Dendritic cell treated with granulocyte-macrophage colony-stimulating factor and Interleukin-4, amounts not matched to agents 40 ng/mL and 50 ng/mL, for 4 days (primary cell): ENCODE results near the gene LAMB2.

ENCODE experiments used
- H3K27ac Mint-ChIP-seq: one replicate; pipeline ENCODE4 v1.8.0; 2022; ENCODE audit warnings: mild to moderate bottlenecking, mixed read lengths
- H3K27me3 Mint-ChIP-seq: one replicate; pipeline ENCODE4 v1.8.0; 2022; ENCODE audit warnings: mild to moderate bottlenecking, mixed read lengths
- H3K36me3 Mint-ChIP-seq: one replicate; pipeline ENCODE4 v1.8.0; 2022; ENCODE audit warnings: low read depth, mixed read lengths
- H3K4me1 Mint-ChIP-seq: one replicate; pipeline ENCODE4 v1.8.0; 2022; ENCODE audit warnings: low read depth, mixed read lengths
- H3K4me3 Mint-ChIP-seq: one replicate; pipeline ENCODE4 v1.8.0; 2022; ENCODE audit warnings: mild to moderate bottlenecking, moderate library complexity, mixed read lengths
- H3K9me3 Mint-ChIP-seq: one replicate; pipeline ENCODE4 v1.8.0; 2022; ENCODE audit warnings: mixed read lengths
- intact Hi-C: fragments of 100-400 bp; cut with micrococcal nuclease; formaldehyde crosslinking; loops from one replicate; pipeline ENCODE4 v1.15.0; 2022

Gene LAMB2

DNA sequence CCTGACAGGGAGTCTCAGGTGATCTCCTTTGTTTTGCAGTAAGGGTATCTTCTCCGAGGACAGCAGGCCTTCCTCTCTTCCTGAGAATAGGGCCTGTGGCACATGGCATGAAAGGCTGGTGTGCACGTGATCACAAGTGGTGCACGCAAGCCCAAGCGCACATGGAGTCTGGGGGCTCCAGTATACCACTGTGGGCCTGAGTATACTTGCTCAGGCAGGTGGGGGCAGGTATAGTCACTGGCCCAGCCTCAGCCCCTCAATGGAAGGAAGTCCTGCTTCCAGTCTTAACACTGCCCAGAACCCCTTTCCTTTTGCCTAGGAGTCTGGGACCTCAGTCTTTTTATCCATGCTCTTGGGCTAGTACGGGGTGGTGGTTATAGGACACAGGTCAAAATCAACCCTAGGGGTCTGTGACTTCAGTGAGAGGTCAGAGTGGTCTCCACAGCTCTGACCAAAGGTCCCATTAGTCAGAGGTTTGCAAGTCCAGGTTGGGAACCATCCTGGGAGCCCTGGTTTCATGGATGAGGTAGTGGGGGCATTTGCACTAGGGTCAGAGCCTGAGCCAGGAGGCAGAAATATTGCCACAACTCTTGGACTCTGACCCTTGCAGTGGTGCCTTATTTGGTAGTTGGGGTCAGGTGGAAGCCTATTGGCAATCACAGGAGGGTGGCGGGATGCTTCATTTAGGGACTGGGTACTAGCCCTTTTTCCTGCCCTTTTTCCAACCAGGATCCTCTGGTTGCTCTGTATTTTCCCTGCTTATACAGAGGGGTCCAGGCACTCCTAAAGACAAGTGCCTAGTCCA is 34.1 kb upstream of the LAMB2 start:
- Mint-ChIP-seq H3K27ac (peak overlapping the region; percentile 95), H3K9me3 (no peaks in the 10 kb centered on the region), H3K36me3 (peaks cover 38% of the 10 kb centered on the region), H3K27me3 (peaks cover 7% of the 10 kb centered on the region), H3K4me3 (peak overlapping the region; percentile 74), H3K4me1 (peaks cover 43% of the 10 kb centered on the region)
- intact Hi-C loops, result no loop called here

DNA sequence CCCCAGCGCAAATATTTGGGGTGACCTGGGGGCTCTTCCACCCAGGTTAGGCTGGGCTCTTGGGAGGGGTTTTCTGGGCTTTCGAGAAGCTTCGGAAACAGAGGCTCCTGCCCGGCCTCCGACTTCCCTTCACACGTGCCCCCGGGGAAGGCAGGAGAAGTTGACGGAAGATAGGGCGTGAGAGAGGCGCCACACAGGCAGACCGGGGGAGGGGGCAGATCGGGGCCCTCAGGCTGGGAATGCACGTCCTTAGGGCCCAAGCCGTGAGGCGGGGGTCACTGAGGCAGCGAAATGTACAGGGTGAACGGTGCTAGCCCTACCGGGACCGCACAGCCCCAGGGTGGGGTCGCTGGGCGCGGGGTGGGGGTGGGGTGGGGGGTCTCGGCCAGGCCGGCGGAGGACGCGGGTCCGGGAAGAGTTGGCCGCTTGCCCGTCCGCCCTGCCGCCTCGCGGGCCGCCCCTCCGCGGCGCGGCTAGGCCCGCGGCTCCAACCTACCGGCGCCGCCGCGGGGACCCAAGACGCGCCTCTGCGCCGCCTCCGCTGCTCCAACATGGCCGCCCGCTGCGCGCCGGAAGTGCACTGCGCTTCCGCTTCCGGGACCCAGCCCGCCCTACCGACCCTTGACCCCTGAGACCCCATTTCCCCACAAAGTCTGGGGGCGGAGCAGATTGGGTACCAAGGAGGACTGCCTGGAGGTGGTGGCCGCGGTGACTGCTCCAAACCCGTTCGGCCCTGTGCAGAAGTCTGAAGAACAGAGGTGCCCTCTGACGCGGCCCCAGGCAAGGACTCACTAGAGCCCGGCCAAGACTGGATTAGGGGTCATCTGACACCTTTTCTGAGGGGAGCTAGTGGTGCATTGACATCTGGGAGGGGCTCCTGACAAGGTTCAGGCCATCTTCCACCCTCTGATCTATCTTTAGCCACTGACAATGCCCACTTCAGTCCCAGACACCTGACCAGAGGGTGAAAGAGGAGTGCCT is 33.2 kb upstream of the LAMB2 start, which contains the start of gene CCDC71:
Gene CCDC71, minus strand, starts transcription at position 561 of the 981 bp plus-strand sequence. CDS start 2,123 bp downstream, outside the sequence.
- H3K27ac Mint-ChIP-seq, result peak within 1 kb of the TSS; percentile 95
- H3K4me1 Mint-ChIP-seq, result peaks cover 44% of the 10 kb centered on the region
- peaks cover 5% of the 10 kb centered on the region for H3K27me3 Mint-ChIP-seq
- H3K4me3 Mint-ChIP-seq, result peak within 1 kb of the TSS; percentile 88
- H3K36me3 Mint-ChIP-seq, result peaks cover 44% of the 10 kb centered on the region
- no peaks in the 10 kb centered on the region for H3K9me3 Mint-ChIP-seq
- intact Hi-C loops, result no loop called here

DNA sequence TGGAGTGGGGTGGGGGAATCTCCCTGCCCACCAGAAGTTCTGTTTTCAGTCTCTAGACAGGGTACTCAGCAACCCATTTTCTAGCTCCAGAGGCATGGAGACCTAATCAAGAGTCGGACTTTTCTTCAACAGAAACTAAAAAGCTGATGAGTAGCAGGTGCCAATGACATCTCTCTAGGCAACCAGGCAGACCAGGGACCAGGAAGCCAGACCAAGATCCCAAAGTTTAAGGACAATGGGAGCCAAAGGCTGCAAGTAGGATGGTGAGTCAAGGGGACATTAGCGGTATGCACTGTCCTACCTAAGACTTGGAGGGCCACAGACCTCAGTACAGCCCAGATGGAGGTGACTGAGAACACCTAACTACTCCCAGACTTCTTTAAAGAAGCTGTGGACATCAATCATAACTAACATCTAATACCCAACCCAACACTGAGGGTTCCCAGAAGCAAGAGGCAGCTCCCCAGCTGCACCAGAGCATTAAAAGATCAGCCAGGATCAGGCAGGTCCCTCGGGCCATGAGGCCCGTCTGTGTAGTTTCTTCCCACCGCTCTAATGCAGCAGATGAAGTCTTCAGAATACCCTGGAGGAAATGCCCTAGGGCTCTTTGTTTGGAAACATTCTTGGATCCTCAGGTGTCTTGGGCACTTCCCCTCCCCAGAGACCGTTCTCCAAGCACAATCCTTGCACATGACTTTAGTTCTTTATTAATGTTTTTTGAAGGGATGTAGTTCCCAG is 32.3 kb upstream of the LAMB2 start:
- peaks cover 37% of the 10 kb centered on the region for H3K4me1 Mint-ChIP-seq
- H3K27ac Mint-ChIP-seq, result peak overlapping the region; percentile 95
- H3K27me3 Mint-ChIP-seq, result peaks cover 5% of the 10 kb centered on the region
- H3K9me3 Mint-ChIP-seq, result no peaks in the 10 kb centered on the region
- intact Hi-C loops, result no loop called here
- peak overlapping the region; percentile 88 for H3K4me3 Mint-ChIP-seq
- peaks cover 46% of the 10 kb centered on the region for H3K36me3 Mint-ChIP-seq

DNA sequence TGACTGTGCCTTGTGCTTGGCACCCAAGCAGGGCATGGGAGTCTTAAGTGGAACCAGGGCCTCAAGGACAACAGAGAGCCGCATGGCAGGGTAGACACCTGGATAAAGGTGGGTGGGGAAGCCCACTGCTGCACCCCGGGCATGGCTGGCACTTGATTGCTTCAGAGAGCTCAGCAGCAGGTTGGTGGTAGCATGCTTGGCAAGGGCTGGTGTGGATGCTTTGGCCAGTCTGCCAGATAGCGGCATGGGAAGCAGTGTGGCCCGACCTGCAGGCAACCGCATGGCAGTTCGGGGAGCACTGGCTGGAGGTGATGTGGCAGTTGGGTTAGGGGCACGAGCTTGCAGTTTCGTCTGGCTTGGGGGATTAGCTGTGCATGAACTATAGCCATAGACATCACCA is 30.8 kb upstream of the LAMB2 start:
- intact Hi-C loops, result no loop called here
- no peak overlapping the region for H3K27ac Mint-ChIP-seq
- peaks cover 37% of the 10 kb centered on the region for H3K4me1 Mint-ChIP-seq
- peaks cover 46% of the 10 kb centered on the region for H3K36me3 Mint-ChIP-seq
- no peak overlapping the region for H3K4me3 Mint-ChIP-seq
- no peaks in the 10 kb centered on the region for H3K9me3 Mint-ChIP-seq
- peaks cover 1% of the 10 kb centered on the region for H3K27me3 Mint-ChIP-seq

DNA sequence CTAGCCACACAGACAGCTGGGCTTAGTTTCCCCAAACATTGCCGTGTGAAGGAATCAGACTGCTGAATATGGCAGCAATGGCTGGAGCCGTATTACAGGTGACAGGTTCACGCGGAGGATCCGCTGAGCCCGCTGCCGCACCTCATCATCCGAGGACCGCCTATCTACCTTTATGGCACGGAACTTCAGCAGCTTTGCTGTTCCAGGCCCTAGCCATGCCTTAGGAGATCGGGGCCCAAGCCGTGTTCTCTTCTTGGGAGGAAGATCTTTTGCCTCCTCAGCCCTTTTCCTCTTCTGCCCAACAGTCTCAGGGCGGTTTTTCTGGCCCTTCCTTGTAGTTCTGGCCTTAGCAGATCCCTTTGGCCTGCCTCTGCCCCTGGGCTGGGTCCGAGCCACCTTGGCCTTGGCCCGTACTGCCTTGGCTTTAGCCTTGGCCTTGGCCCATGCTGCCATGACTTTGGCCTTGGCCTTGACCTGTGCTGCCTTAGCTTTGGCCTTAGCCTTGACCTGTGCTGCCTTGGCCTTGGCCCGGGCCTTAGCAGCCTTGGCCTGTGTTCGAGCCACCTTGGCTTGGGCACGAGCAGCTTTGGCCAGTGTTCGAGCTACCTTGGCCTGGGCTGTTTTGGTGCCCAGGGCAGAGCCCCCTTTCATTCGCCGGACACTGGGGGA is 30.0 kb upstream of the LAMB2 start:
- H3K4me3 Mint-ChIP-seq, result no peak overlapping the region
- peaks cover under 1% of the 10 kb centered on the region for H3K27me3 Mint-ChIP-seq
- H3K4me1 Mint-ChIP-seq, result peaks cover 37% of the 10 kb centered on the region
- peaks cover 46% of the 10 kb centered on the region for H3K36me3 Mint-ChIP-seq
- intact Hi-C loops, result no loop called here
- H3K9me3 Mint-ChIP-seq, result no peaks in the 10 kb centered on the region
- no peak overlapping the region for H3K27ac Mint-ChIP-seq

DNA sequence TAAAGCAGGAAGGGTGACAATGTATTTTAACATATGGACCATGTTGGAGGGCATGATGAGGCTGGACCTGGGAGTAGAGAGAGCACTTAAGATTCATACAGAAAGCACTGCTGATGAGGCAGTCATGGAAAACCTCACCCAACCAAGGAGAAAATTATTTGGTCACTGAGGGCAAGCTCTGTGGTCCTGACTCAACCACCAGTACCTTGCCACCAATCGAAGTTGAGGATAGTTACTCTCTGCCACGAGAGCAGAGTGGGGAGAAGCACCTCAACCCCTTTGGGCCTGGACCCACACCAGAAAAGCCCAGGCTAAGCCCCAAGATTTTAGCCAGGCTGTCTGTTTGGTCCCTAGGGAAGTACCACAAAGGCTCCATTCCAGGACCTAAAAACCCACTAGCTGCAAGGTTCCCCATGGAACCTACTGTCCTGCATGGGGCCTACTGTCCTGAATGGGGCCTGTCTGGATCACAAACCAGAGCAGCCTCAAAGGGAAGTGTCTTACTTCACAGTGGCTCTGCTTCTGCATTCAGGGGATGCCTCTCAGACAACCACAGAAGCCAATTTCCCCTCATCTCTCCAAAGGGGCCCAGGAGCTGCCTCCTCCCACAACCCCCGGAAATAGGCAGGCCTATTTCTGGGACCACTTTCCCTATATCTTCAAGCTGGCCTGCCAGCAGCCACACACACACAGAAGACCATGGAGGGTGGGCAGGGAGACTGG is 29.1 kb upstream of the LAMB2 start:
- no peak overlapping the region for H3K27ac Mint-ChIP-seq
- H3K36me3 Mint-ChIP-seq, result peaks cover 46% of the 10 kb centered on the region
- H3K4me3 Mint-ChIP-seq, result no peak overlapping the region
- intact Hi-C loops, result no loop called here
- no peaks in the 10 kb centered on the region for H3K9me3 Mint-ChIP-seq
- peaks cover 37% of the 10 kb centered on the region for H3K4me1 Mint-ChIP-seq
- no peaks in the 10 kb centered on the region for H3K27me3 Mint-ChIP-seq

DNA sequence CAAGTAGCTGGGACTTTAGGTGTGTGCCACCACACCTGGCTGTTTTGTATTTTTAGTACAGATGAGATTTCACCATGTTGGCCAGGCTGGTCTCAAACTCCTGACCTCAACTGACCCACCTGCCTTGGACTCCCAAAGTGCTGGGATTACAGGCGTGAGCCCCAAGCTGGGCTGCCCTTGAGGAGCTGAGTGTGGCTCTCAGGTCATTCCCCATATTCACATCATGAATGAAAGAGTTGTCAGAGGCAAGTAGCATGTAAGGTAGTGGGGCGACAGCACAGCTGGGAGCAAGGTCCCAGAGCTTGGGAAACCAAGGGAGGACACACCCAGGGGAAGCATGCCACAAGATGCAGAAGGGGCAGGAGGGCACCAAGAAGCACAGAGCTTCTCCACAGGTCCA is 28.3 kb upstream of the LAMB2 start:
- Mint-ChIP-seq H3K27ac (no peak overlapping the region), H3K4me3 (no peak overlapping the region), H3K9me3 (no peaks in the 10 kb centered on the region), H3K4me1 (peaks cover 37% of the 10 kb centered on the region), H3K36me3 (peaks cover 46% of the 10 kb centered on the region), H3K27me3 (no peaks in the 10 kb centered on the region)
- intact Hi-C loops, result no loop called here

DNA sequence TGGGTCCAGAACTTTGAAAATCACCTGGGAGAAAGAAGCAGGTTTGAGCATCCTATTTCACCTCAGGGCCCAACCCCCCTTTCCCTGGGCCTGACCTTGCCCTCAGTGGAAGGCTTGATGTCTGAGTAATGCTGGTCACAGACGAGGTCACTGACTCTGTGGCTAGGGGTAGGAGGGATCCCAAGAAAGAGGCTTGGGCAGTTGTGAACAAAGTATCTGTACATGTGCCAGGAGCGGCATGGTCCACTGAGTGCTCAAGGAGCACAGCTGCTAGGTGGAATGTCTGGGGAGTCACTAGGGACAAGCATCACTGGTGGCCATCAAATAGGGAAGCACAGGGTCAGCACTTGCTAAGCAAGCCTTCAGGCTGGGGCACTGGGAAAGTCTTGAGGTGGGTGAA is 25.9 kb upstream of the LAMB2 start:
- intact Hi-C loops, result no loop called here
- Mint-ChIP-seq H3K27me3 (no peaks in the 10 kb centered on the region), H3K4me3 (no peak overlapping the region), H3K27ac (no peak overlapping the region), H3K36me3 (peaks cover 26% of the 10 kb centered on the region), H3K9me3 (no peaks in the 10 kb centered on the region), H3K4me1 (peaks cover 19% of the 10 kb centered on the region)

DNA sequence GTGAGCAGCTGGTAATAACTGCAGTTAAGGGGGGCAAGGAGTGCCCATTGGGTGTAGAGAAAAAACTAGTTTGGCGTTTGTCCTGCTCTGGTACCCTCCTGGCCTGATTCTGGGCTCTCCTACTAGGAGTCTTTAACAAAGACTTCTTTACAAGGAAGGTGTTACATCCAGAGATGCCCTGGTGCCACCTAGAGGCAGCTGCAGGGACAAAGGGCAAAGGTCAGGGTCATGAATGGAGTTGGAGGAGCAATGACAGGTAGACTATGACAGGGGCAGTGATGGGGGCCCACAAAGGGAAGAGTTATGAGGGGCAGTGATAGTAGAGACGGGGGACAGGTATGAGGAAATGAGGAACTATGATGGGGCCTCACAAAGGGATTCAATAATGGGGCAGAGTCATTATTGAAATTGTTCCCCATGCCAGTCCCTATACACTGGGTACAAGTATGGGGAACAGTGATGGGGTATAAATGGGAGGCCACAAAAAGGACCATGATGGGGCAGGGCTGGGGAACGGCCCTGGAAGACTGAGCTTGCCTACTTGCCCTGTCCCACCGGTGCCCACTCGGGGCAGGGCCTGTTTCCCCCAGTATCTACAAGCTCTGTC is 25.4 kb upstream of the LAMB2 start:
- H3K27ac Mint-ChIP-seq, result no peak overlapping the region
- no peaks in the 10 kb centered on the region for H3K27me3 Mint-ChIP-seq
- H3K9me3 Mint-ChIP-seq, result no peaks in the 10 kb centered on the region
- H3K36me3 Mint-ChIP-seq, result peaks cover 20% of the 10 kb centered on the region
- peaks cover 13% of the 10 kb centered on the region for H3K4me1 Mint-ChIP-seq
- no peak overlapping the region for H3K4me3 Mint-ChIP-seq
- intact Hi-C loops, result no loop called here

DNA sequence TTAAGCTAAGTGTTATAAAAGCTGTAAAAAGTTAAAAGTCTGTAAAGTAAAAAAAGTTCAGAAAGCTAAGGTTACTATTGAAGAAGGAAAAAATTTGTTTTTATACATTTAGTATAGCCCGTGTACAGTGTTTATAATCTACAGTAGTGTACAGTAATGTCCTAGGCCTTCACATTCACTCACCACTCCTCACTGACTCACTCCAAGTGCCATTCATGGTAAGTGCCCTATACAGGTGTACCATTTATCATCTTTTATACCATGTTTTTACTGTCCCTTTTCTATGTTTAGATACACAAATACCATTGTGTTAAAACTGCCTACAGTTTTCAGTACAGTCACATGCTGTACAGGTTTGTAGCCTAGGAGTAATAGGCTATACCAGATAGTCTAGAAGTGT is 24.4 kb upstream of the LAMB2 start:
- Mint-ChIP-seq H3K9me3 (no peaks in the 10 kb centered on the region), H3K4me3 (no peak overlapping the region), H3K36me3 (peaks cover 10% of the 10 kb centered on the region), H3K27me3 (no peaks in the 10 kb centered on the region), H3K4me1 (peaks cover 6% of the 10 kb centered on the region), H3K27ac (no peak overlapping the region)
- intact Hi-C loops, result no loop called here

DNA sequence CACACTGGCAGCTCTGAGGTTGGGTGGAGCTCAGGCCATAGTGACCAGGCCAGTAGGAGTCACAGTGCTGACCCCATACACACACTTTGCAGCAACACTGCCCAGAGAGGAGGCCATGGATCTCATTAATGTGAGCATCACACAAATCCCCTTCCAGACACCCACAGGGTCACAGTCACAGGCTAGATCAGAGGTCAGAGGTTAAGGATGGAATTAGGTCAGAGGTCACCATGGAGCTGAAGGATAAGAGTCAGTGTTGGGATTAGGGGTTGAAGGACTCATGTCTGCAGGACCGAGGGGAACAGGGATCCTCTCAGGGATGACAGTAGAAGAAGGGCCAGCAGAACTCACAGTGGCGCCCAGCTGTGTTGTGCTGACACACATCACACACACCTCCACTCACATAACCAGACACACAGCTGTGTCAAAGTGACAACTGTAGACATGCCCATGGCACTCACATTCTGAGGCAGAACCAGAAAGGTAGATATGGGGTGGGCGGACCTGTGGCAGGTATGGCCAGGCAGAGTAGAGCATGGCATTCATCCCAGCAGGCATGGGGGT is 20.6 kb upstream of the LAMB2 start:
- peaks cover 3% of the 10 kb centered on the region for H3K27me3 Mint-ChIP-seq
- intact Hi-C loops, result no loop called here
- no peak overlapping the region for H3K27ac Mint-ChIP-seq
- H3K4me1 Mint-ChIP-seq, result no peaks in the 10 kb centered on the region
- no peak overlapping the region for H3K4me3 Mint-ChIP-seq
- no peaks in the 10 kb centered on the region for H3K36me3 Mint-ChIP-seq
- H3K9me3 Mint-ChIP-seq, result no peaks in the 10 kb centered on the region

DNA sequence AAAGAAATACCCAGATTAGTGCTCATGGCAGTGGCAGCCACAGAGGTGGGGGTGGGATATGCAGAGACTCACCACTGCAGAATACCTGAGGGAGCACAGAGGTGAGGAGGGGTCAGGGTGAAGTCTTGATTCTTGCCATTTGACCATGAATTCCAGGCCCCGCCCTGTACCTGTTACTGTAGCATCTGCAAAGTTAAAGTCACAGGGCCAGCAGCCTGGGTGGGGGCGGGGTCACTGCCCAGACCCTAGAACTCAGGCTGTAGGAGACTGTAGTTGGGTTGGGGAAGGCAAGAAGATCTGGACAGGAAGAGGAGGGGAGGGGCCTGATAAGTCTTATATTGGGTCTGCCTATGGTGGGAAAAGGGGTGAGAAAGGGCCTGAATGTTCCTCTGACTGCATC is 18.8 kb upstream of the LAMB2 start:
- Mint-ChIP-seq H3K4me3 (no peak overlapping the region), H3K27me3 (peaks cover 4% of the 10 kb centered on the region), H3K27ac (no peak overlapping the region), H3K36me3 (no peaks in the 10 kb centered on the region), H3K4me1 (no peaks in the 10 kb centered on the region), H3K9me3 (no peaks in the 10 kb centered on the region)
- intact Hi-C loops, result no loop called here
